ENCODE measurements around the gene PMF1. TPM values are rescaled to one million over a fixed set of nuclear protein-coding genes. Genes with fewer than 3 reads are reported as not detected.

The PMF1 gene
- total RNA-seq, 1 donor from 2014 or later, result 55.8 TPM

DNA sequence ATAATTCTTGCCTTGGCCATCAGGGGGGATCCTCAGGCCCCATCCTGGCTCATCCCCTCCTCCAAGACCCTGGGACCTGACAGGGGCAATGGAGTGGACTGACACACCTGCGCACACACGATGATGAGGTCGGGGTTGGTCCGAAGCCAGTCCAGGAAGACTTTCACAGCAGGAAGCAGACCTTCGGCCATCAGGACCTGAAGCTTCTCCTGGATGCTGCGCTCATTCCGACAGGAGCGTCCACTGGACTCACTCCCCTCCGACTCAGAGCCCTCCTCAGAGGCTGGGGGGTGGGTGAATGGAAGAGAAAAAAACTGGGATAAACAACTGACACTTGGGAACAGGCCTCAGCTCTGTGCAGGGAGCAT, 50.5 kb downstream of the PMF1 start:
- H3K9me3 ChIP-seq (replicated peaks), result no peaks in the 10 kb centered on the region
- H3K36me3 ChIP-seq, result peaks cover 97% of the 10 kb centered on the region
- no peaks in the 10 kb centered on the region for H3K27me3 ChIP-seq (ENCODE audit: low read depth)
- TF ChIP-seq, protein P1, sequence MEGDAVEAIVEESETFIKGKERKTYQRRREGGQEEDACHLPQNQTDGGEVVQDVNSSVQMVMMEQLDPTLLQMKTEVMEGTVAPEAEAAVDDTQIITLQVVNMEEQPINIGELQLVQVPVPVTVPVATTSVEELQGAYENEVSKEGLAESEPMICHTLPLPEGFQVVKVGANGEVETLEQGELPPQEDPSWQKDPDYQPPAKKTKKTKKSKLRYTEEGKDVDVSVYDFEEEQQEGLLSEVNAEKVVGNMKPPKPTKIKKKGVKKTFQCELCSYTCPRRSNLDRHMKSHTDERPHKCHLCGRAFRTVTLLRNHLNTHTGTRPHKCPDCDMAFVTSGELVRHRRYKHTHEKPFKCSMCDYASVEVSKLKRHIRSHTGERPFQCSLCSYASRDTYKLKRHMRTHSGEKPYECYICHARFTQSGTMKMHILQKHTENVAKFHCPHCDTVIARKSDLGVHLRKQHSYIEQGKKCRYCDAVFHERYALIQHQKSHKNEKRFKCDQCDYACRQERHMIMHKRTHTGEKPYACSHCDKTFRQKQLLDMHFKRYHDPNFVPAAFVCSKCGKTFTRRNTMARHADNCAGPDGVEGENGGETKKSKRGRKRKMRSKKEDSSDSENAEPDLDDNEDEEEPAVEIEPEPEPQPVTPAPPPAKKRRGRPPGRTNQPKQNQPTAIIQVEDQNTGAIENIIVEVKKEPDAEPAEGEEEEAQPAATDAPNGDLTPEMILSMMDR (IDR thresholded peaks at IDR 0.05; ENCODE audit: borderline replicate concordance), result no peak
- no peak overlapping the region for H3K4me3 ChIP-seq
- intact Hi-C loops (cut with micrococcal nuclease), result no loop called here
- no peak overlapping the region for H3K27ac ChIP-seq (replicated peaks)
- no peaks in the 10 kb centered on the region for H3K4me1 ChIP-seq
- no peak for DNase-seq

DNA sequence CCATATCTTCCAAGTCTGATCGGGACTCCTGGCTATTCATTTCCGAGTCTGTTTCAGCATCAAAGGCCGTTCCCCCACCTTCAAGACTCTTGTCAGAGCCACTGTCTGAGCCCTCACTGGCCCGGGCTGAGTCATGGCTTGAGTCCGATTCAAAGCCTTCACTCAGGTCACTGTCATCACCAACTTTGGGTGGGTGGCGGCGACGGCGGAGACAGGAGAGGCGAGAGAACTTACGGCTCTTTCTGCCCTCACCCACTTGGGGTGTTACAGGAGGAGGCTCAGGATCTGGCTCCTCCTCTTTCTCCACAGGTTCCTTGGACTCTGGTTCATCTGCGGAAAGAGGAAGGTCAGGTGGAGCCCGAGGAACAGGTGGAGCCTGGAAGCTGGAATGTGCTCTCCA, 53.2 kb downstream of the PMF1 start:
- H3K4me1 ChIP-seq, result no peaks in the 10 kb centered on the region
- H3K27ac ChIP-seq (replicated peaks), result no peak overlapping the region
- H3K4me3 ChIP-seq, result no peak overlapping the region
- no peaks in the 10 kb centered on the region for H3K9me3 ChIP-seq (replicated peaks)
- H3K27me3 ChIP-seq (ENCODE audit: low read depth), result no peaks in the 10 kb centered on the region
- DNase-seq, result no peak
- intact Hi-C loops (cut with micrococcal nuclease), result no loop called here
- TF ChIP-seq, protein P1 (IDR thresholded peaks at IDR 0.05; ENCODE audit: borderline replicate concordance), result no peak
- peaks cover 96% of the 10 kb centered on the region for H3K36me3 ChIP-seq

DNA sequence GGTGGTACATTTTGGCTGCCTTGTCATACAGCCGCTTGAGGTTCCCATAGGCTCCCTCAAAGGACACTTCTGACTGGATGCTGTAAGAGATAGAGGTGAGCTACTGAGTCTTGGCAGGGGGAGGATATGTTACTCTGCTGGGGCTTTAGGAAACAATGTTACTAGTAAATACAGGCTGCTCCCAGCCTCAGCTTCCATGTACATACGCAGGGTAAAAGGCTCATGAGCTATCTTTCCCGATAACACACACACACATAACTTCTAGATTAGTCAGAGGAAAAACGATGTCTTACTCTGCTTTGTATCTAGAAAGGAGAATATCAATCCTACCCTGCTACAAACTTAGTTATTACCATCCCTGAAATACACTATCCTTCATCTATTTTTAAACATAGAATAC, 55.5 kb downstream of the PMF1 start:
- no peaks in the 10 kb centered on the region for H3K9me3 ChIP-seq (replicated peaks)
- H3K27me3 ChIP-seq (ENCODE audit: low read depth), result no peaks in the 10 kb centered on the region
- TF ChIP-seq, protein P1 (IDR thresholded peaks at IDR 0.05; ENCODE audit: borderline replicate concordance), result no peak
- intact Hi-C loops (cut with micrococcal nuclease), result no loop called here
- no peak for DNase-seq
- no peak overlapping the region for H3K27ac ChIP-seq (replicated peaks)
- H3K4me3 ChIP-seq, result no peak overlapping the region
- H3K4me1 ChIP-seq, result no peaks in the 10 kb centered on the region
- peaks cover 95% of the 10 kb centered on the region for H3K36me3 ChIP-seq

DNA sequence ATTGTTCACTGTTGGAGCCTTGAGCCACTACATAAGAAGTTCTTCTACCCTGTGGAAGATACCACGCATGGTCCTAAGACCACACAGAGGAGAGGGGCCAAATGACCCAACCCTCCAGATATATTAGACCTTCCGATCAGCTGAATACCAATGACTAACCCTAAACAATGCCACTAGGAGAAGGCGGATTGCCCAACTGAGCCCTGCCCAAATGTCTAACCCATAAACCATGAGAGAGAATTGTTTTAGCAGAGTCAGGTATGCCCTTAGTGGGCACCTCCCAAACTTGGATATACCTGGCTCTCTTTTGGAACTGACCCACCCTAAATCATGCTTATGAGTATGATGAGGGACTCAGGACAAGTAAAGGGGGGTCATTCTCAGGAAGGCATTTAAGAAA, 57.5 kb downstream of the PMF1 start:
- no peak for DNase-seq
- Histone ChIP-seq H3K9me3 (replicated peaks) (no peaks in the 10 kb centered on the region), H3K36me3 (peaks cover 99% of the 10 kb centered on the region), H3K4me1 (no peaks in the 10 kb centered on the region), H3K27me3 (ENCODE audit: low read depth) (no peaks in the 10 kb centered on the region), H3K27ac (replicated peaks) (no peak overlapping the region), H3K4me3 (no peak overlapping the region)
- intact Hi-C loops (cut with micrococcal nuclease), result no loop called here
- TF ChIP-seq, protein P1 (IDR thresholded peaks at IDR 0.05; ENCODE audit: borderline replicate concordance), result no peak

DNA sequence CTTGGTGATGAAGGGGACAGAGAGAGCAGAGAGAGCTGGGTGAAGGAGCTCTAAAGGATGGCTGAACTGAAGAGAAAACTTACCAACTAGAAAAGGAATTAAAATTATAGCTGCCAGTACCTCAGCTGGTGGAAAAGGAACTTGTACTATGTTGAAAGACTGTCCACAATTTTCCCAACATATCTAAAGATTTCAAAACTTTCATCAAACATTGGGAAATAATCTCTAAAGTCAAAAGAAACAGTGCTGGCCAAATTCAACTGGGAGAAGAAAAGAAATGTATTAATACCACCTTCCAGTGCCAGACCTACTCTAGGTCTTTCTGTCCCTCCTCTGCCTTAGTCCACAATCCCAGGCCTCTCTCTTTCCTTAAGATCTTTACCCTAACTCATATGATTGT, 63.7 kb downstream of the PMF1 start:
- Histone ChIP-seq H3K4me1 (peaks cover 23% of the 10 kb centered on the region), H3K9me3 (replicated peaks) (no peaks in the 10 kb centered on the region), H3K4me3 (no peak overlapping the region), H3K27ac (replicated peaks) (no peak overlapping the region), H3K36me3 (peaks cover 75% of the 10 kb centered on the region), H3K27me3 (ENCODE audit: low read depth) (no peaks in the 10 kb centered on the region)
- DNase-seq, result no peak
- intact Hi-C loops (cut with micrococcal nuclease), result no loop called here
- TF ChIP-seq, protein P1 (IDR thresholded peaks at IDR 0.05; ENCODE audit: borderline replicate concordance), result no peak

DNA sequence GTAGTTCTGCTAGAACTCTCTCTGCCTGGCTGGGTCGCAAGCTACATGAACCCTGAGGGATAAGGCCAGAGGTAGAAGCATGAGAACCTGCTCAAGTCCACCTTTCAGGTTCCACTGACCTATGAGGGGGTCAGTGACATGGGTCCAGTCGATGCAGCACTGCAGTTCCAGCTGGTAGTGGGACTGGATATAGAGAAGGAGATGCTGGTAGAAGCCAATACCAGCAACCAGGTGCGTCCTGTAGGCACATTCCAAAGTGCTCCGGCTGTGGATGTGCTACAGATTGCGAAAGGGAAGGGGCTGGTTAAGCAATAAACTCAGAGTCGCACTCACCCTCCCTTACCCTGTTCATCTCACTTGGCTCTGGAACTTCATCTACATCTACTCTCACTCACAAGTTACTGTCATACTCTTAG, 64.2 kb downstream of the PMF1 start:
- H3K4me1 ChIP-seq, result peaks cover 28% of the 10 kb centered on the region
- TF ChIP-seq, protein P1 (IDR thresholded peaks at IDR 0.05; ENCODE audit: borderline replicate concordance), result no peak
- H3K27me3 ChIP-seq (ENCODE audit: low read depth), result no peaks in the 10 kb centered on the region
- intact Hi-C loops (cut with micrococcal nuclease), result no loop called here
- DNase-seq, result no peak
- no peak overlapping the region for H3K27ac ChIP-seq (replicated peaks)
- no peak overlapping the region for H3K4me3 ChIP-seq
- H3K36me3 ChIP-seq, result peaks cover 71% of the 10 kb centered on the region
- no peaks in the 10 kb centered on the region for H3K9me3 ChIP-seq (replicated peaks)
